ENCODE data around the gene ACTR5.

DNA sequence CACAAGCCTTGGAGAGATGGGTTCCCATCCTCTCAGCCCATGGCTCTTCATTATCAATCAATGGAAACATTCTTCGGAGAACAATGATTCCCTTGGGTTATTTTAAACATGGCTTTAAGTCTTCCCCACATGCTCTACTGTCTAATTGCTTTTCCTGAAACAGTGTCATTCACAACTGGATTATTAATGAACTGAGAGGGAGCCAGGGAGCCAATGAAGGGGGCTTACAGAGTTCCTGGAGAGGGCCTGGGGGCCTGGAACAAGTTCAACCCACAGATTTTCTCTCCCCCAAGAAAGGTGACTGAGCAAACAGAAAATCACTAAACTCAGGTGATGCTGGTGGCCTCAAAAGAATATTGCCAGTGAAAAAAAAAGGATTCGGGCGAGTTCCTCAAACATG lies 56.0 kb downstream of the ACTR5 start:
- TF ChIP-seq POLR2A (IDR thresholded peaks at IDR 0.05; ENCODE audit: borderline replicate concordance, extremely low read depth, insufficient read depth, insufficient read length) (no peak), EZH2 (IDR thresholded peaks at IDR 0.05) (no peak)
- TF ChIP-seq, protein P1, sequence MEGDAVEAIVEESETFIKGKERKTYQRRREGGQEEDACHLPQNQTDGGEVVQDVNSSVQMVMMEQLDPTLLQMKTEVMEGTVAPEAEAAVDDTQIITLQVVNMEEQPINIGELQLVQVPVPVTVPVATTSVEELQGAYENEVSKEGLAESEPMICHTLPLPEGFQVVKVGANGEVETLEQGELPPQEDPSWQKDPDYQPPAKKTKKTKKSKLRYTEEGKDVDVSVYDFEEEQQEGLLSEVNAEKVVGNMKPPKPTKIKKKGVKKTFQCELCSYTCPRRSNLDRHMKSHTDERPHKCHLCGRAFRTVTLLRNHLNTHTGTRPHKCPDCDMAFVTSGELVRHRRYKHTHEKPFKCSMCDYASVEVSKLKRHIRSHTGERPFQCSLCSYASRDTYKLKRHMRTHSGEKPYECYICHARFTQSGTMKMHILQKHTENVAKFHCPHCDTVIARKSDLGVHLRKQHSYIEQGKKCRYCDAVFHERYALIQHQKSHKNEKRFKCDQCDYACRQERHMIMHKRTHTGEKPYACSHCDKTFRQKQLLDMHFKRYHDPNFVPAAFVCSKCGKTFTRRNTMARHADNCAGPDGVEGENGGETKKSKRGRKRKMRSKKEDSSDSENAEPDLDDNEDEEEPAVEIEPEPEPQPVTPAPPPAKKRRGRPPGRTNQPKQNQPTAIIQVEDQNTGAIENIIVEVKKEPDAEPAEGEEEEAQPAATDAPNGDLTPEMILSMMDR (IDR thresholded peaks at IDR 0.05 in 2 of 3, conservative IDR thresholded peaks at IDR 0.05 in 1 of 3; ENCODE audit: borderline replicate concordance in 1 of 3, insufficient read depth in 1 of 3, low read depth in 2 of 3, low read length in 2 of 3): no peak

Data from HCT116 (cell line).